GM15510 (cell line): ENCODE results near the gene LYRM4.

Source experiments
- POLR2A ChIP-seq: IDR thresholded peaks from 3 replicates; pipeline ENCODE4 v1.6.1; 2011; ENCODE audit warnings: borderline replicate concordance; ENCODE audit not compliant: insufficient read length; ENCODE audit errors: extremely low read depth

Gene LYRM4

GRCh38 chr6:5266423-5266822 is 5.7 kb upstream of the LYRM4 start:
- TF ChIP-seq POLR2A = no peak

- TF ChIP-seq POLR2A = no peak
Observed at GRCh38 chr6:5261545-5262109, 877 bp upstream of the LYRM4 start.

- TF ChIP-seq POLR2A = no peak
Observed at GRCh38 chr6:5260111-5260620, 584 bp downstream of the LYRM4 start.

- no peak for TF ChIP-seq POLR2A
Observed at GRCh38 chr6:5259428-5259827, 1.3 kb downstream of the LYRM4 start.

DNA sequence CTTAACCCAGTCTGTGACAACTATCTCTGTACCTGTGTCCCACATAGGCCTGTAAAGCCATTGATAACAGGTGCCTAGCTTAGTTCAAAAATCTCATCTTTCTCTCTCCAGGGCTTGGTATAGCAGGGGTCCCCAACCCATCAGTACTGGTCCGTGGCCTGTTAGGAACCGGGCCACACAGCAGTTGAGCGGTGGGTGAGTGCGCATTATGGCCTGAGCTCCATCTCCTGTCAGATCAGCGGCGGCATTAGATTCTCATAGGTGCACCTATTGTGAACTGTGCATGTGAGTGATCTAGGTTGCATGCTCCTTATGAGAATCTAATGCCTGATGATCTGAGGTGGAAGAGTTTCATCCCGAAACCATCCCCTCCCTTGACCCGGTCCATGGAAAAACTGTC is 3.4 kb downstream of the LYRM4 start:
- no peak for TF ChIP-seq POLR2A

GRCh38 chr6:5256952-5257351 is 3.8 kb downstream of the LYRM4 start:
- no peak for TF ChIP-seq POLR2A

GRCh38 chr6:5250911-5251310 is 9.8 kb downstream of the LYRM4 start:
- TF ChIP-seq POLR2A = no peak

- TF ChIP-seq POLR2A = no peak
Observed at GRCh38 chr6:5250451-5250850, 10.3 kb downstream of the LYRM4 start.

GRCh38 chr6:5249451-5250122 is 11.2 kb downstream of the LYRM4 start:
- no peak for TF ChIP-seq POLR2A

- TF ChIP-seq POLR2A = no peak
Observed at GRCh38 chr6:5248302-5249098, 12.2 kb downstream of the LYRM4 start.

DNA sequence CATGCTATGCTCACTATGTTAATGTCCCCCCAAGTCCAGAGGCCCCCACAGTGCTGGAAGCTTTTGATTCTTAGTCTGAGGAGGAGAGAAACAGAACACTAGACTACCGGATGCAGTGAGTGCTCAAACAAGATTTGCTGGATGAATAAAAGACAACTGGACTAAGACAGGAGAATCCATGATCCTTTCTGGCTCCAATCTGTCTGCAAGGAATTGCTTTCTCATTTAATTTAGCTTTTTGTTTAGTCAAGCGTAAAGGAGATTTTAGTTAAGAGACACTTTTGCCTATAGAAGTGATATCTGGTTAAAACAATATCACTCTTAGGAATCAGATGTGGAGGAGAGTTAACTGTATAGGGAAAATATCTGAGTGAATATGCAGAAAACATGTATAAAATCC is 13.5 kb downstream of the LYRM4 start:
- no peak for TF ChIP-seq POLR2A

GRCh38 chr6:5246141-5247097 is 14.3 kb downstream of the LYRM4 start:
- no peak for TF ChIP-seq POLR2A

- no peak for TF ChIP-seq POLR2A
Observed at GRCh38 chr6:5243069-5243468, 17.7 kb downstream of the LYRM4 start.

DNA sequence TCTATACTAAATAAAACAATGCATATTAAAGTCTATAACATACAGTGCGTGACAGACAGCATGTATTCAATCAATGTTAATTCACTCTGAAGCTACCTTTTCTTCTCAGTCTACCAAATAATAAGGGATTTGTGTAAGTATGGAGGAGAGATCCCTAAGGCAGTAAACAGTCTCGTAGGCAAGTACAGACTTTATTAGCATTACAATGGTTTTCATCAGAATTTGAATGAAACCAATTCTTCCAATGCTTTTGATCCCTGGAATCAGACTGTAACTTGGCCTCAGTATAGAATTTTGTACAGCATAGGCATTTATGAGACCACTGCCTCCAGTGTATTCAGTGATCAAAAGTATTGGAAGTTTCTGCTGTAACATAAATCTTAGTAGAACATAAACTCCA is 19.5 kb downstream of the LYRM4 start:
- no peak for TF ChIP-seq POLR2A
